Measurements from ENCODE around the gene JADE2.

JADE2 gene

GRCh38 chr5:134530301-134531077 is 5.0 kb downstream of the JADE2 start:
- Histone ChIP-seq H3K4me3 (ENCODE audit: low read length in 2 of 2) (no peak overlapping the region), H3K9ac (ENCODE audit: low read depth in 1 of 2, low read length in 2 of 2) (no peak overlapping the region), H3K9me3 (ENCODE audit: control insufficient read depth in 2 of 2, low read length in 2 of 2) (no peaks in the 10 kb centered on the region), H3K27ac (ENCODE audit: low read depth in 2 of 2, low read length in 2 of 2) (no peak overlapping the region), H3K27me3 (ENCODE audit: control insufficient read depth in 2 of 2, insufficient read depth in 2 of 2, low read length in 2 of 2) (no peaks in the 10 kb centered on the region), H3K4me1 (ENCODE audit: control insufficient read depth in 2 of 2, insufficient read depth in 2 of 2, low read length in 2 of 2) (peaks cover 14 to 17% of the 10 kb centered on the region in 2 donors), H3K36me3 (ENCODE audit: control insufficient read depth in 2 of 2, insufficient read depth in 2 of 2, low read length in 2 of 2) (peaks cover 0 to 3% of the 10 kb centered on the region in 2 donors)

GRCh38 chr5:134533115-134533815 is 7.8 kb downstream of the JADE2 start:
- H3K27me3 ChIP-seq (ENCODE audit: control insufficient read depth in 2 of 2, insufficient read depth in 2 of 2, low read length in 2 of 2), result no peaks in the 10 kb centered on the region
- H3K4me3 ChIP-seq (ENCODE audit: low read length in 2 of 2), result no peak overlapping the region
- H3K36me3 ChIP-seq (ENCODE audit: control insufficient read depth in 2 of 2, insufficient read depth in 2 of 2, low read length in 2 of 2), result peaks cover 18 to 24% of the 10 kb centered on the region in 2 donors
- no peak overlapping the region for H3K9ac ChIP-seq (ENCODE audit: low read depth in 1 of 2, low read length in 2 of 2)
- no peak overlapping the region for H3K27ac ChIP-seq (ENCODE audit: low read depth in 2 of 2, low read length in 2 of 2)
- H3K4me1 ChIP-seq (ENCODE audit: control insufficient read depth in 2 of 2, insufficient read depth in 2 of 2, low read length in 2 of 2), result peaks cover 8 to 10% of the 10 kb centered on the region in 2 donors
- H3K9me3 ChIP-seq (ENCODE audit: control insufficient read depth in 2 of 2, low read length in 2 of 2), result no peaks in the 10 kb centered on the region

GRCh38 chr5:134534058-134534725 is 8.7 kb downstream of the JADE2 start:
- H3K9me3 ChIP-seq (ENCODE audit: control insufficient read depth in 2 of 2, low read length in 2 of 2), result no peaks in the 10 kb centered on the region
- peaks cover 5 to 8% of the 10 kb centered on the region in 2 donors for H3K4me1 ChIP-seq (ENCODE audit: control insufficient read depth in 2 of 2, insufficient read depth in 2 of 2, low read length in 2 of 2)
- H3K27ac ChIP-seq (ENCODE audit: low read depth in 2 of 2, low read length in 2 of 2), result no peak overlapping the region
- peaks cover 23 to 28% of the 10 kb centered on the region in 2 donors for H3K36me3 ChIP-seq (ENCODE audit: control insufficient read depth in 2 of 2, insufficient read depth in 2 of 2, low read length in 2 of 2)
- H3K9ac ChIP-seq (ENCODE audit: low read depth in 1 of 2, low read length in 2 of 2), result no peak overlapping the region
- H3K4me3 ChIP-seq (ENCODE audit: low read length in 2 of 2), result no peak overlapping the region
- no peaks in the 10 kb centered on the region for H3K27me3 ChIP-seq (ENCODE audit: control insufficient read depth in 2 of 2, insufficient read depth in 2 of 2, low read length in 2 of 2)

- Histone ChIP-seq H3K4me1 (ENCODE audit: control insufficient read depth in 2 of 2, insufficient read depth in 2 of 2, low read length in 2 of 2) (peaks cover 4 to 8% of the 10 kb centered on the region in 2 donors), H3K9ac (ENCODE audit: low read depth in 1 of 2, low read length in 2 of 2) (no peak overlapping the region), H3K36me3 (ENCODE audit: control insufficient read depth in 2 of 2, insufficient read depth in 2 of 2, low read length in 2 of 2) (peaks cover 26 to 32% of the 10 kb centered on the region in 2 donors)
Observed at GRCh38 chr5:134534726-134535110, 9.2 kb downstream of the JADE2 start.

GRCh38 chr5:134536876-134537275 is 11.4 kb downstream of the JADE2 start:
- H3K4me1 ChIP-seq (ENCODE audit: control insufficient read depth in 2 of 2, insufficient read depth in 2 of 2, low read length in 2 of 2), result peaks cover 0 to 5% of the 10 kb centered on the region in 2 donors
- no peaks in the 10 kb centered on the region for H3K27me3 ChIP-seq (ENCODE audit: control insufficient read depth in 2 of 2, insufficient read depth in 2 of 2, low read length in 2 of 2)
- H3K27ac ChIP-seq (ENCODE audit: low read depth in 2 of 2, low read length in 2 of 2), result no peak overlapping the region
- H3K36me3 ChIP-seq (ENCODE audit: control insufficient read depth in 2 of 2, insufficient read depth in 2 of 2, low read length in 2 of 2), result peaks cover 41 to 47% of the 10 kb centered on the region in 2 donors
- H3K9ac ChIP-seq (ENCODE audit: low read depth in 1 of 2, low read length in 2 of 2), result no peak overlapping the region
- no peaks in the 10 kb centered on the region for H3K9me3 ChIP-seq (ENCODE audit: control insufficient read depth in 2 of 2, low read length in 2 of 2)
- H3K4me3 ChIP-seq (ENCODE audit: low read length in 2 of 2), result no peak overlapping the region

More at GRCh38 chr5:134534726-134535110, 9.2 kb downstream of the JADE2 start:
- Histone ChIP-seq H3K9me3 (ENCODE audit: control insufficient read depth in 2 of 2, low read length in 2 of 2) (no peaks in the 10 kb centered on the region), H3K4me3 (ENCODE audit: low read length in 2 of 2) (no peak overlapping the region), H3K27ac (ENCODE audit: low read depth in 2 of 2, low read length in 2 of 2) (no peak overlapping the region), H3K27me3 (ENCODE audit: control insufficient read depth in 2 of 2, insufficient read depth in 2 of 2, low read length in 2 of 2) (no peaks in the 10 kb centered on the region)

- Histone ChIP-seq H3K27me3 (ENCODE audit: control insufficient read depth in 2 of 2, insufficient read depth in 2 of 2, low read length in 2 of 2) (no peaks in the 10 kb centered on the region), H3K4me3 (ENCODE audit: low read length in 2 of 2) (no peak overlapping the region), H3K9me3 (ENCODE audit: control insufficient read depth in 2 of 2, low read length in 2 of 2) (no peaks in the 10 kb centered on the region), H3K9ac (ENCODE audit: low read depth in 1 of 2, low read length in 2 of 2) (no peak overlapping the region), H3K4me1 (ENCODE audit: control insufficient read depth in 2 of 2, insufficient read depth in 2 of 2, low read length in 2 of 2) (peaks cover 0 to 5% of the 10 kb centered on the region in 2 donors), H3K27ac (ENCODE audit: low read depth in 2 of 2, low read length in 2 of 2) (no peak overlapping the region), H3K36me3 (ENCODE audit: control insufficient read depth in 2 of 2, insufficient read depth in 2 of 2, low read length in 2 of 2) (peaks cover 44 to 46% of the 10 kb centered on the region in 2 donors)
Observed at GRCh38 chr5:134537297-134537696, 11.8 kb downstream of the JADE2 start.

GRCh38 chr5:134538296-134538695 is 12.8 kb downstream of the JADE2 start:
- H3K4me1 ChIP-seq (ENCODE audit: control insufficient read depth in 2 of 2, insufficient read depth in 2 of 2, low read length in 2 of 2), result peaks cover 0 to 4% of the 10 kb centered on the region in 2 donors
- peaks cover 44 to 46% of the 10 kb centered on the region in 2 donors for H3K36me3 ChIP-seq (ENCODE audit: control insufficient read depth in 2 of 2, insufficient read depth in 2 of 2, low read length in 2 of 2)
- H3K9ac ChIP-seq (ENCODE audit: low read depth in 1 of 2, low read length in 2 of 2), result no peak overlapping the region
- H3K9me3 ChIP-seq (ENCODE audit: control insufficient read depth in 2 of 2, low read length in 2 of 2), result no peaks in the 10 kb centered on the region
- H3K27ac ChIP-seq (ENCODE audit: low read depth in 2 of 2, low read length in 2 of 2), result no peak overlapping the region
- no peaks in the 10 kb centered on the region for H3K27me3 ChIP-seq (ENCODE audit: control insufficient read depth in 2 of 2, insufficient read depth in 2 of 2, low read length in 2 of 2)
- H3K4me3 ChIP-seq (ENCODE audit: low read length in 2 of 2), result no peak overlapping the region

GRCh38 chr5:134539732-134540131 is 14.3 kb downstream of the JADE2 start:
- H3K36me3 ChIP-seq (ENCODE audit: control insufficient read depth in 2 of 2, insufficient read depth in 2 of 2, low read length in 2 of 2), result peaks cover 47 to 53% of the 10 kb centered on the region in 2 donors
- H3K27me3 ChIP-seq (ENCODE audit: control insufficient read depth in 2 of 2, insufficient read depth in 2 of 2, low read length in 2 of 2), result no peaks in the 10 kb centered on the region
- H3K4me1 ChIP-seq (ENCODE audit: control insufficient read depth in 2 of 2, insufficient read depth in 2 of 2, low read length in 2 of 2), result peaks cover under 1 to 14% of the 10 kb centered on the region in 2 donors
- no peak overlapping the region for H3K9ac ChIP-seq (ENCODE audit: low read depth in 1 of 2, low read length in 2 of 2)
- no peak overlapping the region for H3K4me3 ChIP-seq (ENCODE audit: low read length in 2 of 2)
- no peaks in the 10 kb centered on the region for H3K9me3 ChIP-seq (ENCODE audit: control insufficient read depth in 2 of 2, low read length in 2 of 2)
- H3K27ac ChIP-seq (ENCODE audit: low read depth in 2 of 2, low read length in 2 of 2), result no peak overlapping the region

GRCh38 chr5:134540747-134541733 is 15.6 kb downstream of the JADE2 start:
- Histone ChIP-seq H3K27ac (ENCODE audit: low read depth in 2 of 2, low read length in 2 of 2) (no peak overlapping the region), H3K9me3 (ENCODE audit: control insufficient read depth in 2 of 2, low read length in 2 of 2) (no peaks in the 10 kb centered on the region), H3K4me3 (ENCODE audit: low read length in 2 of 2) (no peak overlapping the region), H3K4me1 (ENCODE audit: control insufficient read depth in 2 of 2, insufficient read depth in 2 of 2, low read length in 2 of 2) (peaks cover 9 to 18% of the 10 kb centered on the region in 2 donors), H3K27me3 (ENCODE audit: control insufficient read depth in 2 of 2, insufficient read depth in 2 of 2, low read length in 2 of 2) (no peaks in the 10 kb centered on the region), H3K9ac (ENCODE audit: low read depth in 1 of 2, low read length in 2 of 2) (no peak overlapping the region), H3K36me3 (ENCODE audit: control insufficient read depth in 2 of 2, insufficient read depth in 2 of 2, low read length in 2 of 2) (peaks cover 54 to 61% of the 10 kb centered on the region in 2 donors)

Data from mucosa of rectum (tissue), 2 donors.